ENCODE results near the gene RNF145.
"Not testable (repeated sequence)": the region's sequence is repeated elsewhere in the genome, so short reads cannot be mapped to it uniquely, and the experiment has no call there.

RNF145 gene
- 64.5 to 77.0 (median 66.6) reads per million in 4 donors for total RNA-seq

- DNase-seq: peak; percentile 87 to 93 (median 90)
These were observed at the start of gene RNF145 for GRCh38 chr5:159209438-159210209. RNF145 (minus strand) TSS chr5:159209553; CDS start chr5:159203617, 5,936 bp downstream.

DNA sequence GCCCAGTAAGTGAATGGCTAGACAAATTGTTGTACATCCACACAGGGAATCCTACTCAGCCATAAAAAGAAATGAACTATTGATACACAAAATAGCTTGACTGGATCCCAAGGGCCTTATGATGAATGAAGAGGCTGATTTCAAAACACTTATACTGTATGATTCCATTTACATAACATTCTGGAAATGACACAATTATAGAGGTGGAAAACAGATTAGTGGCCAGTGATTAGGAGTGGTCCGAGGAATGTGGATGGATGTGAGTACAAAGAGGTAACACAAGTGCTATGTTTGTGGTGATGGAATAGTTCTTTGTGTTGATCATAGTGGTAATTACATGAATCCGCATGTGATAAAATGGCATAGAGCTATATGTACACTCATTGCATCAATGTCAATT is 49.0 kb upstream of the RNF145 start:
- no peak for DNase-seq

- no peak for DNase-seq
These were observed 48.4 kb upstream of the RNF145 start for GRCh38 chr5:159257629-159258283.

GRCh38 chr5:159257007-159257406 is 47.7 kb upstream of the RNF145 start:
- DNase-seq: no peak

GRCh38 chr5:159252195-159252594 is 42.8 kb upstream of the RNF145 start:
- no peak for DNase-seq

GRCh38 chr5:159249158-159249557 is 39.8 kb upstream of the RNF145 start:
- no peak for DNase-seq

DNA sequence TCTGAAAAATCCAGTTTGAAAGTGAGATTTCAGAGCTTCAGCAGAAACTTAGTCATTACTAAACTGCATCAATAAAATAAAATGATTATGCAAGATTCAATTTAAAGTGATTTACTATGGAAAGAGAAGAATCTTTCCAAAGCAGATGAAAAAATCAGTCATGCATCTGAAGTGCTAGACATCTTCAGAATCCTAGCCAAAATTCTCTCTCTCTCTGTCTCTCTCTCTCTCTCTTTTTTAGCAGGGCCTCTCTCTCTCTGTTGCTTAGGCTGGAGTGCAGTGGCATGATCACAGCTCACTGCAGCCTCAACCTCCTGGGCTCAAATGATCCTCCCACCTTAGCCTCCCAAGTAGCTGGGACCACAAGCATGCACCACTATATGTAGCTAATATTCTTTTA is 35.5 kb upstream of the RNF145 start:
- no peak for DNase-seq

GRCh38 chr5:159244163-159244562 is 34.8 kb upstream of the RNF145 start:
- DNase-seq: no peak

- DNase-seq: no peak
These were observed 34.0 kb upstream of the RNF145 start for GRCh38 chr5:159243385-159243784.

GRCh38 chr5:159242656-159243055 is 33.3 kb upstream of the RNF145 start:
- DNase-seq: no peak

- peak in 1 of 5 donors; percentile 4 for DNase-seq
These were observed 32.7 kb upstream of the RNF145 start for GRCh38 chr5:159241946-159242552.

DNA sequence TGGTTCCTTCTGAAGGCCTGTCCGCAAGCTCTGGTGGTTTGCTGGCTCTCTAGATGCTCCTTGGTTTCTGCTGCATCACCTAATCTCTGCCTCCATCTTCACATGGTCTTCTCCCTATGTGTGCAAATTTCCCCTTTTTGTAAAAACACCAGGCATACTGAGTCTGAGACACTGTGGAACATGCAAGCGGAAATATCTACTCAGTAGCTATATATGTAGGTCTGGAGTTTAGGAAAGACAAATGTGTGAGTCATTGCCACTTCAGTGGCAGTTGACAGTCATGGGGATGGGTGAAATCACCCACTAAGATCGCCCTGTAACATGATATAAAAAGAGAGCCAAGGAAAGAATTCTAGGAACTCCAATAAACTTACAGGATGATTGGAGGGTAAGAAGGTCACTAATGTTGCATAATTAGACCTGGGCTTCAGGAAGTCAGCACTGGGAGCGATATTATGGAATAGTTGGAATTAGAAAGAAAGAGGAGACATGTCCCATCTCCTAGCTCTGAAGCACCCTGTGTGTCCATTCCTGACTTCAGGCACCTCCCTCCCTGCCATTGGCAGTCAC is 31.0 kb upstream of the RNF145 start:
- DNase-seq: peak in 1 of 5 donors; percentile 11

DNA sequence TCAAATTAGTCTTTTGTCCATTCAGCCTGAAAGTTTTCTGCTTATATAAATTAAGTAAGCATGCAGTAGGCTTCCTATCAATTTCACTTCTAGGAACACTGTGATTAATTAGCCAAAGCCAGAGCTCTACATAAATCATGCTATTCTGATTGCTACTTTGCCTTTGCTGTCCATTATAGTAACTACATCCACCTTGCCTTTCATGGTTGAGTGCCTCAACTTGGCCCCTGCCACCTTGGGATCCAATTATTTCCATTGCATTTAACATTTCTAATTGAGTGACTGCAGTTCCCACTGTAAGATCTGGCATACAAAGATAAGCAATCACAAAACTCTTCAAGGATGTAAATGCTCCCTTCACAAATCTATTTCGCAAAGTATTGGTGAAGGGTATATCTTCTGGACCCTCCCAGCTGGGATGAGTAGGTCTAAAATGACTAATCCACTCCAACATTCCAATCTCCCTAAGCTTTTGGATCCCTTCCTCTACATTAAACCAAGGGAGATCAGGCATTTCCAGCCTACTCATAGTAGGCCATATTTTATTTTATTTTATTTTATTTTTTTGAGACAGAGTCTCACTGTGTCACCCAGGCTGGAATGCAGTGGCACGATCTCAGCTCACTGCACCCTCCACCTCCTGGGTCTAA is 26.6 kb upstream of the RNF145 start:
- not testable (repeated sequence) for DNase-seq

DNA sequence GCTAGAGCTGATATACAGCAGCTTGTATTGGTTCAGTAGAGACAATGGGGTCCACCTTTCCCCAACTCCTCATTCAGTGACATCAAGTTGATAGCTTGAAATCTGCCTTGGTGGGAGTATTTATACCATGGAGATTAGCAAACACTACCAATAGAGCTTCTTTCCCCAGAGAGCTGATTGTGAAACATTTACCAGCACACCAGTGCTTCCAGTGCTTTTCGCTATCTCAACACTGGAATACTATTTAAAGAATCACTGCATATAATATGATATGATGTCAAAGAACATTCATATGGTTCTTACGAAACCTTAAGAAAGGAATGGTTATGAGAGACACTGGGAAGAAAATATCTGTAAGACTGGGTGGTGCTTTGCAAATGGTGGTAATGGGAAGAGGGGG is 21.8 kb upstream of the RNF145 start:
- no peak for DNase-seq

- no peak for DNase-seq
These were observed 21.3 kb upstream of the RNF145 start for GRCh38 chr5:159230657-159231056.

DNA sequence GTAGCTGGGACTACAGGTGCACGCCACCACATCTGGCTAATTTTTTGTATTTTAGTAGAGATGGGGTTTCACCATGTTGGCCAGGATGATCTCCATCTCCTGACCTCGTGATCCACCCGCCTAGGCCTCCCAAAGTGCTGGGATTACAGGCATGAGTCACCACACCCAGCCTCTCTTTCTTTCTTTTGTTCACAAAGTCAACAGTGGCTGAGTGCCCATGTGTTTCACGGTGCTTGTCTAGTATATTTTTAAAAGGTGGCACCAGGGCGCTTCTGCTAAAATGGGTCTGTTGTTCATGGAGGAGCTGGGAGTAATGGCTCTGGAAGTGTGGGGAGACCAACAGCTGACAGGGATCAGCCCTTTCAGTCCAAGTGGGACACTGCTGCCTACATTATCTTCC is 18.7 kb upstream of the RNF145 start:
- DNase-seq: not testable (repeated sequence)

DNA sequence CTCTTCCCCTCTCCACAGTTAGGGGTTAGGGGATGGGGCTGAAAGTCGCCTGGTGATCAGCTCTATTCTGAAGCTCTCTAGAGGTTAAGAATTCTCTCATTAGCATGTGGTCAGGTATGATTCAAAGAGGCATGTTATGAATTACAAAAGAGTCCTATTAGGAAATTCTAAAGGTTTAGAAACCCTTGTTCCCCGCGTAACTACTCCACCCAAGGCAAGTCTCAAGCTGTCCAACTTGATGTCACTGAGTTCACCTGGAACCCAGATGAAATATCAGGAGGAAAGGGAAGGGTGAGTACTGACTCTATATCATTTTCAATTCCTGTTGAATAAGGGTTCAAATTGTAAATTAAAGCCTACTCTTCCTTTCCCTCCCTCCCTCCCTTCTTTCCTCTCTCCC is 18.1 kb upstream of the RNF145 start:
- DNase-seq: no peak

DNA sequence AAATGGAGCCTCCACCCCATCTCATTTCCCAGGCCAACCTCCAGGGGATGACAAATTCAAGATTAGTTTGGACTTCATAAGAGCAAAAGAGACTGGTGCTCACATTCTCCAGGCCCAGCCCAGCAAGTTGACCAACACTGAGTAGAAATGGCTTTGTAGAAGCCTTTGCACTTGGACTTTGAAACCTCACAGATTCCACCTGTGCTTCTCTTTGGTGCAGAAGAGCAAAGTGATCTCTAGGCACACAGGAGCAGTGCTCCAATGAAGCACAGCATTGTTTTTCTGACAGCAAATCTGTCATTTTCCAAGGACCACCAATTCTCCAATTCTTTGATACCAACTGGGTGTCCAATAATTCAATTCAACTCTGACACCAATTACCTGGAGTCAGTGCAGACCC is 17.1 kb upstream of the RNF145 start:
- DNase-seq: no peak

DNA sequence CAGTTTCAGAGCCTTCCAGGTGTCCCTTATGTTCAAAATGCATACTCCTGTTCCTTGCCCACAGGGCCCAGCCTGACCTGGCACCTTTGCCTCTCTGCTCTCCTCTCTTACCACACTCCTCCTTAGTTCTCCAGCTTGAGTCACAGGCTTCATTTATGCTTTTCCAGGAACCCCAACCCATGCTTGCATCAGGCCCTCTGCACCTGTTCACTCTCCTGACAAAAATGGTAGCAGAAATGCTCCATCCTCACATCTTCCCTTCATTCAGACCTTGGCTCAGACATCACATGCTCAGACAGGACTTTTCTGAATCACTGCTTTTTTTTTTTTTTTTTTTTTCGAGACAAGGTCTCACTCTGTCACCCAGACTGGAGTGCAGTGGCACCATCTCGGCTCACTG is 15.1 kb upstream of the RNF145 start:
- DNase-seq: no peak

DNA sequence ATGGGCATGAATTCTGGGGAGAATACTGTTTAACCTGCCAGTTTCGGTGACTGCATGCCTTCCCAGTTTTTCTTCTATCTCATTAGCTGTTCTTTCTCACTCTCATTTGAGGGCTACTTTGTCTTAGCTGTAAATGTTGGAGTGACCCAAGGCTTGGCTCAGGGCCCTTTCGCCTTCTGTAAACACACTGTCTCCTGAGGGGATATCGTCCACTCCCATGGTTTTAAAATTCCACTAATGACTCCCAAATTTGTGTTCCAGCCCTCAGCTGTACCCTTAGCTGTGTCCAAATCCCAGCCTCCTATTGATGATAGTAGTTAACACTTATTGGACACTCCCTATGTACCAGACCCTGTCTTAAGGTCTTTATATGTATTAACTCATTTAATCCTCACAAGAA is 14.1 kb upstream of the RNF145 start:
- no peak for DNase-seq

- DNase-seq: no peak
These were observed 10.9 kb upstream of the RNF145 start for GRCh38 chr5:159220206-159220605.

DNA sequence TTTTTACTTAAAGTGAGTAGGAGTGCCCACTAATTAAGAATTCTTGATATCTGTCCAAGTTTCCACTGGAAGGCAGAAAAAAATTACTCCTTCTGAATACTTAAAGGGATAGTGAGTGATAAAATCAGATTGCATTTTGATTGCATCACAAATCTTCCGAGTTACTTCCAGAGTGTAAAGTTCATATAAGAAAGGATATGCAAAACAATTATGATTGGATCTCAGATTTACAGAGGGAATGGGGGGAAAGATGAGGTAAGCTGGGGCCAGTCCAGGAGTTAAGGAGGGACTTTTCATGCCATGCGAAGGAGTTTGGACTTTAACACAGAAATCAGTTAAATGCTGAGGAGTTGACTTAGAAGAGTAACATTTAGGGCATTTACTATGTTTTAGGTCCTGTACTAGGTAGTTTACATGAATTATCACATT is 9.3 kb upstream of the RNF145 start:
- DNase-seq: no peak

GRCh38 chr5:159217236-159217635 is 7.9 kb upstream of the RNF145 start:
- DNase-seq: no peak

All from T-helper 1 cell (primary cell).